ENCODE measurements around the gene TLE1. TPM values are rescaled to one million over a fixed set of nuclear protein-coding genes. Genes with fewer than 3 reads are reported as not detected.

TLE1 gene
- total RNA-seq, 1 experiment from 2014 or later, result 97.7 TPM

DNA sequence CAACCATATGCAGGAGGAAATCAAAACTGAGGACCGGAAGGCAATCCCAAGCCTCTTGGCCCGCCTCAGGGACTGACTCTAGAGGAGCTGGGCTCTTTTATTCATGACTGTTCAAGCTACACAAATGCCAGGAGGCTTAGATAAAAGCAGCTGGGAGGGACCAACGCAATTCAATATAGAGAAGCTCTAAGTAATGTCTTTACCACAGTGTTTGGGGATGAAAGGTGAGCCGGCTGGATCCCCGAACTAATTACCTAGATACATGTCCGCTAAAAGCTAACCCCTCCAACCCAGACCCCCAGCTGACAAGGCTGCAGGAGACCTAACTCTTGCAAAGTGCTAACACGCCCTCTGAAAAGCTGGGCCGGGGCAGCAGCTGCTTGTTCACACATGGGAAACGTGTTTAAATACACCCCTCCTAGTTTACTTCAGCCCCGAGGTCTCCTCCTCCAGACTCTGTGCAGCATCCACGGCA lies 67.5 kb downstream of the TLE1 start:
- peaks cover 37% of the 10 kb centered on the region for H3K36me3 Mint-ChIP-seq
- H3K9me3 Mint-ChIP-seq, result no peaks in the 10 kb centered on the region
- ChIA-PET CTCF (interaction anchor here (0.7 to 1.2 kb wide), 5 partner anchors 52 to 985 kb away, joined by 3 to 4 read pairs (median 3); no protein-coding TSS in a partner anchor), POLR2A (interaction anchor here (0.9 to 1.6 kb wide), 2 partner anchors 44 to 68 kb away, joined by 4 read pairs; partner anchors contain the start of gene TLE1)
- peak; percentile 71 for DNase-seq (ENCODE audit: low spot score)
- H3K4me1 Mint-ChIP-seq, result peaks cover 67% of the 10 kb centered on the region
- peak overlapping the region; percentile 61 for H3K27ac Mint-ChIP-seq
- TF ChIP-seq FOXP4 (CRISPR knock-in tag; IDR thresholded peaks at IDR 0.05), result no peak
- TF ChIP-seq GRHL2 (CRISPR knock-in tag; IDR thresholded peaks at IDR 0.05; ENCODE audit: insufficient replicate concordance, severe bottlenecking), result no peak
- TF ChIP-seq NR3C1 (CRISPR knock-in tag; conservative IDR thresholded peaks at IDR 0.05; ENCODE audit: low read depth), result no peak
- TF ChIP-seq PRRX2 (CRISPR knock-in tag; IDR thresholded peaks at IDR 0.05), result no peak
- no peak for TF ChIP-seq ARID4B (CRISPR knock-in tag; IDR thresholded peaks at IDR 0.05; ENCODE audit: borderline replicate concordance)
- TF ChIP-seq, protein P1, sequence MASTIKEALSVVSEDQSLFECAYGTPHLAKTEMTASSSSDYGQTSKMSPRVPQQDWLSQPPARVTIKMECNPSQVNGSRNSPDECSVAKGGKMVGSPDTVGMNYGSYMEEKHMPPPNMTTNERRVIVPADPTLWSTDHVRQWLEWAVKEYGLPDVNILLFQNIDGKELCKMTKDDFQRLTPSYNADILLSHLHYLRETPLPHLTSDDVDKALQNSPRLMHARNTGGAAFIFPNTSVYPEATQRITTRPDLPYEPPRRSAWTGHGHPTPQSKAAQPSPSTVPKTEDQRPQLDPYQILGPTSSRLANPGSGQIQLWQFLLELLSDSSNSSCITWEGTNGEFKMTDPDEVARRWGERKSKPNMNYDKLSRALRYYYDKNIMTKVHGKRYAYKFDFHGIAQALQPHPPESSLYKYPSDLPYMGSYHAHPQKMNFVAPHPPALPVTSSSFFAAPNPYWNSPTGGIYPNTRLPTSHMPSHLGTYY (CRISPR knock-in tag; IDR thresholded peaks at IDR 0.05), result no peak
- TF ChIP-seq NR2C2 (CRISPR knock-in tag; IDR thresholded peaks at IDR 0.05), result no peak
- TF ChIP-seq, protein P2, sequence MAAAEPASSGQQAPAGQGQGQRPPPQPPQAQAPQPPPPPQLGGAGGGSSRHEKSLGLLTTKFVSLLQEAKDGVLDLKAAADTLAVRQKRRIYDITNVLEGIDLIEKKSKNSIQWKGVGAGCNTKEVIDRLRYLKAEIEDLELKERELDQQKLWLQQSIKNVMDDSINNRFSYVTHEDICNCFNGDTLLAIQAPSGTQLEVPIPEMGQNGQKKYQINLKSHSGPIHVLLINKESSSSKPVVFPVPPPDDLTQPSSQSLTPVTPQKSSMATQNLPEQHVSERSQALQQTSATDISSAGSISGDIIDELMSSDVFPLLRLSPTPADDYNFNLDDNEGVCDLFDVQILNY (CRISPR knock-in tag; IDR thresholded peaks at IDR 0.05), result no peak
- TF ChIP-seq KAT7 (CRISPR knock-in tag; IDR thresholded peaks at IDR 0.05; ENCODE audit: borderline replicate concordance), result no peak
- TF ChIP-seq ELF4 (CRISPR knock-in tag; IDR thresholded peaks at IDR 0.05; ENCODE audit: low read depth), result no peak
- TF ChIP-seq ETV6 (CRISPR knock-in tag; IDR thresholded peaks at IDR 0.05), result no peak
- no peak for TF ChIP-seq EMX1 (CRISPR knock-in tag; IDR thresholded peaks at IDR 0.05)
- H3K27me3 Mint-ChIP-seq (ENCODE audit: low read depth), result no peaks in the 10 kb centered on the region
- no peak overlapping the region for H3K4me3 Mint-ChIP-seq
- peak; percentile 75 for ATAC-seq

DNA sequence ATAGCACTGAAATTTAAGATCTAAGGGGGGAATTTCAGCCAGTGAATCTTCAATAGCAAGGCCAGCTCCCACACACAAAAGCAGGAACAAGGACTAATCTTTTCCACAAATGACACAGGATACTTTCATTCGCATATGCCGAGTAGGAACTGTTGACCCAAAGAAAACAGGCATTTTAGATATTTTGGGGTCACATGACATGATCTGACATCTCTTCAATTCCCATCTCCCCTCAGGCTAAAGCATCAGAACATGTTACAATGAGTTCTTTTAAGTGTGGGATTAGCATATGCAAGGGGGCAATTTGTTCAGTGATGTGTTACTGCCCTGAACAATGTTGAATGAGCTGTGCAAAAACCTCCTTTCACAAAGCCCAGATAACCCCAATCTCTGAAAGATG lies 68.2 kb downstream of the TLE1 start:
- H3K4me1 Mint-ChIP-seq, result peaks cover 60% of the 10 kb centered on the region
- no peak for TF ChIP-seq ESRRA (CRISPR knock-in tag; IDR thresholded peaks at IDR 0.05; ENCODE audit: borderline replicate concordance)
- TF ChIP-seq, protein P3, sequence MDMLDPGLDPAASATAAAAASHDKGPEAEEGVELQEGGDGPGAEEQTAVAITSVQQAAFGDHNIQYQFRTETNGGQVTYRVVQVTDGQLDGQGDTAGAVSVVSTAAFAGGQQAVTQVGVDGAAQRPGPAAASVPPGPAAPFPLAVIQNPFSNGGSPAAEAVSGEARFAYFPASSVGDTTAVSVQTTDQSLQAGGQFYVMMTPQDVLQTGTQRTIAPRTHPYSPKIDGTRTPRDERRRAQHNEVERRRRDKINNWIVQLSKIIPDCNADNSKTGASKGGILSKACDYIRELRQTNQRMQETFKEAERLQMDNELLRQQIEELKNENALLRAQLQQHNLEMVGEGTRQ (CRISPR knock-in tag; IDR thresholded peaks at IDR 0.05), result peak; percentile 65
- DNase-seq (ENCODE audit: low spot score) (no peak), ATAC-seq (no peak; the same call in 1 of the 2 replicates)
- H3K4me3 Mint-ChIP-seq, result no peak overlapping the region
- no peaks in the 10 kb centered on the region for H3K9me3 Mint-ChIP-seq
- peak overlapping the region; percentile 61 for H3K27ac Mint-ChIP-seq
- no peaks in the 10 kb centered on the region for H3K27me3 Mint-ChIP-seq (ENCODE audit: low read depth)
- ChIA-PET CTCF (interaction anchor here (0.7 to 1.2 kb wide), 3 partner anchors 63 to 986 kb away, joined by 3 to 4 read pairs (median 4); no protein-coding TSS in a partner anchor), POLR2A (interaction anchor here (1.6 kb wide), 1 partner anchor 68 kb away, joined by 4 read pairs; the partner anchor contains the start of gene TLE1)
- H3K36me3 Mint-ChIP-seq, result peaks cover 44% of the 10 kb centered on the region
